Cardiac fibroblast (primary cell): ENCODE measurements around the gene APH1A.
"Not testable (repeated sequence)": the region's sequence is repeated elsewhere in the genome, so short reads cannot be mapped to it uniquely, and the experiment has no call there.

Experiments
- DNase-seq, 2 donors: peaks; one replicate each; pipeline versions ENCODE4 v3.0.0 to v3.0.0-alpha.2; 2010; ENCODE audit warnings: low read depth in 2 of 2
- H3K4me3 ChIP-seq, 2 donors: replicated peaks in 1 of 2; 1 replicate in 1 of 2; 2 replicates in 1 of 2; pipeline ENCODE4 v1.5.1; 2011; ENCODE audit warnings: low read depth in 2 of 2, low read length in 2 of 2, mild to moderate bottlenecking in 2 of 2, moderate library complexity in 1 of 2
- TF ChIP-seq, protein P1 (sequence below): IDR thresholded peaks from one replicate; pipeline ENCODE4 v1.5.1; 2011; ENCODE audit warnings: low read depth, mild to moderate bottlenecking, low read length, inconsistent platforms

The APH1A gene

GRCh38 chr1:150234309-150234565, 34.6 kb downstream of the APH1A start:
- TF ChIP-seq, protein P1, sequence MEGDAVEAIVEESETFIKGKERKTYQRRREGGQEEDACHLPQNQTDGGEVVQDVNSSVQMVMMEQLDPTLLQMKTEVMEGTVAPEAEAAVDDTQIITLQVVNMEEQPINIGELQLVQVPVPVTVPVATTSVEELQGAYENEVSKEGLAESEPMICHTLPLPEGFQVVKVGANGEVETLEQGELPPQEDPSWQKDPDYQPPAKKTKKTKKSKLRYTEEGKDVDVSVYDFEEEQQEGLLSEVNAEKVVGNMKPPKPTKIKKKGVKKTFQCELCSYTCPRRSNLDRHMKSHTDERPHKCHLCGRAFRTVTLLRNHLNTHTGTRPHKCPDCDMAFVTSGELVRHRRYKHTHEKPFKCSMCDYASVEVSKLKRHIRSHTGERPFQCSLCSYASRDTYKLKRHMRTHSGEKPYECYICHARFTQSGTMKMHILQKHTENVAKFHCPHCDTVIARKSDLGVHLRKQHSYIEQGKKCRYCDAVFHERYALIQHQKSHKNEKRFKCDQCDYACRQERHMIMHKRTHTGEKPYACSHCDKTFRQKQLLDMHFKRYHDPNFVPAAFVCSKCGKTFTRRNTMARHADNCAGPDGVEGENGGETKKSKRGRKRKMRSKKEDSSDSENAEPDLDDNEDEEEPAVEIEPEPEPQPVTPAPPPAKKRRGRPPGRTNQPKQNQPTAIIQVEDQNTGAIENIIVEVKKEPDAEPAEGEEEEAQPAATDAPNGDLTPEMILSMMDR: no peak
- H3K4me3 ChIP-seq: peak overlapping the region; percentile 84 to 86
- no peak for DNase-seq

DNA sequence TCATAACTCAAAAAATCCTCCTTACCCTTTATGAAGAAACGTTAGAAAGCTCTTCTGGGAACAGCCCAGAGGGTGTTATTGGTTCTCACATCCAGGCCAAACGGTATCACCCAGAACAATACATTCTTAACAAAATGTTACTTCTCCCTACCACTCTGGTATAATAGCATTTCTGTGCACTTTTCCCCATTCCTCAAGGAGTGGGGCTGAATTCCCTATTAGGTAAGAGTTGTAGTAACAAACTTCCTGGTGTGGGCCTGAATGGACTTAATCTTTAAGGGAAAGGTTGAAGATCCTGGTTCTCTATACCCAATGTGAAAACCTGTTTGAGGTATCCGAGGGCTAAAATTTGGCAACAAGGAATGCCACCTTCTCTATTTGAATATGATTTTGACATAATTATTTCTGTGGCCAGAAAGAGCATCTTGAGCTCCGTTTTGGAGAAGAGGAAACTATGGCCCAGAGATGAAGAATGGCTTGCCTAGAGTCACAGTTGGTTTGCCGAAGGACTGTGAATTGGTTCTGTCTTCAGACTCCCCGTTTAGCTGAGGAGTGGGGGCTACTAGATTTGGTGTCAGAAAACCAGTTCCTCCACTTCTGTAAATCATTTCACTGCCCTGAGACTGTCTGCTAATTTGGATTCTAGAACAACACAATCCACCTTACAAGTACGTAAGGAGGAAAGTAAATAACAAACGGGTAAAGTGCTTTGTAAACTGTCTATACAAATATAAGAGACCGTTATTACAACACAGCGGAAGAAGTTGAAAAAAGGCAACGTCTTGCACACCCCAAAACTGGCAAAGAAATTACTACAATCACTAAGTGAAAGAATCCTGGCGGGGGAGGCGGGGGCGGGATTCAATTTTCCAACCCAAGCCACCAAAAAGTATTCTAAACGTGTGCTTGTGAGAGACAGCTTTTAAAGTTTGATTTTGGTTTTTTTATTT, 35.2 kb downstream of the APH1A start:
- TF ChIP-seq, protein P1: no peak
- H3K4me3 ChIP-seq: peak overlapping the region; percentile 84 to 86
- peak; percentile 43 to 51 for DNase-seq

DNA sequence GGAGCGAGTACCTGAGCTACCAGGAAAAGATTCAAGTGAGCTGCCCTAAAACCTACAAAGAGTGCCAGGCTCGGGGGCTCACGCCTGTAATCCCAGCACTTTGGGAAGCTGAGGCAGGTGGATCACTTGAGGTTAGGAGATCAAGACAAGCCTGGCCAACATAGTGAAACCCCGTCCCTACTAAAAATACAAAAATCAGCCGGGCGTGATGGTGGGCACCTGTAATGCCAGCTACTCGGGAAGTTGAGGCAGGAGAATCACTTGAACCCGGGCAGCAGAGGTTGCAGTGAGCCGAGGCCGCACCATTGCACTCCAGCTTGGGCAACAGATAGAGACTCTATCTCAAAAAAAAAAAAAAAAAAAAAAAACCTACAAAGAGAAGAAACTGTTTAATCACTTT, 35.9 kb downstream of the APH1A start:
- H3K4me3 ChIP-seq, DNase-seq: not testable (repeated sequence)

DNA sequence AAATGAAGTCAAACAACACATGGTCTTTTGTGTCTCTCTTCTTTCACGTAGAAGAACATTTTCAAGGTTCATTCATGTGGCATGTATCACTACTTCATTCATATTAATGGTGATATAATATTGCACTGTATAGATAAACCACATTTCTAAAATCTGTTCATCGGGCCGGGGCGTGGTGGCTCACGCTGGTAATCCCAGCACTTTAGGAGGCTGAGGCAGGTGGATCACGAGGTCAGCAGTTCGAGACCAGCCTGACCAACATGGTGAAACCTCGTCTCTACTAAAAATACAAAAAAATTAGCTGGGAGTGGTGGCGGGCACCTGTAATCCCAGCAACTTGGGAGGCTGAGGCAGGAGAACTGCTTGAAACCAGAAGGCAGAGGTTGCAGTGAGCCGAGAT, 40.6 kb downstream of the APH1A start:
- not testable (repeated sequence) for H3K4me3 ChIP-seq, DNase-seq

DNA sequence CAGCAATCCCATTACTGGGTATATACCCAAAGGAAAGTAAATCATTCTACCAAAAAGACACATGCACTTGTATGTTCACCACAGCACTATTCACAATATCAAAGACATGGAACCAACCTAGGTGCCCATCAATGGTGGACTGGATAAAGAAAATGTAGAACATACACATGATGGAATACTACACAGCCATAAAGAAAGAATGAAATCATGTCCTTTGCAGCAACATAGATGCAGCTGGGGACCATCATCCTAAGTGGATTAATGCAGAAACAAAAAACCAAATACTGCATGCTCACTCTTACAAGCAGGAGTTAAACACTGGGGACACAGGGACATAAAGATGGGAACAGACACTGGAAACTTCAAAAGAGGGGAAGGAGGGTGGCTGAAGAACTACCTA, 41.6 kb downstream of the APH1A start:
- DNase-seq: no peak
- H3K4me3 ChIP-seq: no peak overlapping the region
- TF ChIP-seq, protein P1: no peak

DNA sequence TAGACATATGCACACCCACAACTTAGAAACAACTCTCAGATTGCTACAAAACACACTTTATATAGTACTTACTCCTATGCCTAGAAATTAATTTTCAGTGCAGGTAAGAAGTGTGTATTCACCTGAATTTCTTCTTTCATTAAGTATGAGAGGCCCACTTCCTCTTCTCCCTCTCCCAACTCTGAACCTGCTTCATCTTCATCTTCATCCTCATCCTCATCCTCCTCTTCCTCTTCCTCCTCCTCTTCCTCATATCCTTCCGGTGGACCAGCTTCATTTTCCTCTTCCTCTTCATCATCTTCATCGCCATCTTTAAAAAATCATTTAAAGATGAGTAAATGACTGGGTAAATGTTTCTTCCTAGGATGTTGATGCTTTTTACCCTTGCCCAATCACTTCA, 42.3 kb downstream of the APH1A start:
- DNase-seq: no peak
- TF ChIP-seq, protein P1: no peak
- H3K4me3 ChIP-seq: no peak overlapping the region

DNA sequence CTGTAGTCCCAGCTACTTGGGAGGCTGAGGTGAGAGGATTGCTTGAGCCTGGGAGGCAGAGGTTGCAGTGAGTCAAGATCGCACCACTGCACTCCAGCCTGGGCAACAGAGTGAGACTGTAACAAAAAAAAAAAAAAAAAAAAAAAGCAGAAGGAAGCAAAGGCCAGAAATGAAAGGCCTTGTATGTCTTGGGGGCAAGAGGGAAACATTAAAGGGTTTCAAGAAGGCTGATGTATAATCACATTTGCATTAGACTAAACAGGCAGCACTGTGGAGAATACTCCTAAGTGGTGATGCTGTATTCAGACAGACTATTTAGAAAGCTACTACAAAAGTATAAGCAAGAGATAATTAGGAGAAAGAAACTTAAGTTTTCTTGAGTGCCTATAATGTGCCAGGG, 43.3 kb downstream of the APH1A start:
- no peak overlapping the region for H3K4me3 ChIP-seq
- TF ChIP-seq, protein P1: no peak
- no peak for DNase-seq

DNA sequence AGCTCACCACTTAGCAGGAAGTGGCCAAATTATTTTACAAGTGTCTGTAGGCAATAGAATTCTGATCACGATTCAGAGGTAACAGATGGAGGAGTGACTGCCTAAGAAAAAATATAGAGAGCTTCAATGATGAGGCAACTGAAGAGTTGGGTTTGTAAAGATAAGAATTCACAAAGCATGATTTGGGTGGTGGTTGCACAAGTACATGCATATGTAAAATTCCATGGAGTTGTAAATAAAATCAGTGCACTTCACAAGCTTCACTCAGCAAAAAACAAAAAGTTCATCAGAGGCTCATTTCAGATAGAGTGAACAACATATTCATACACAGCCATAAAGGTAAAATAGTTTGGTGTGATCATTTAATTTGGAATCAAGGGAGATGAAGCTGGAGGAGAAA, 43.8 kb downstream of the APH1A start:
- H3K4me3 ChIP-seq: no peak overlapping the region
- DNase-seq: no peak
- TF ChIP-seq, protein P1: no peak
